Liver (tissue), 9 donors: ENCODE measurements around the gene TTC21A. TPM values are rescaled to one million over a fixed set of nuclear protein-coding genes. Genes with fewer than 3 reads are reported as not detected.

ENCODE experiments used
- DNase-seq: peaks from one replicate; pipeline ENCODE4 v3.0.0-alpha.2; 2017; ENCODE audit warnings: low spot score
- H3K27ac ChIP-seq, 2 donors: one replicate each; pipeline ENCODE4 v1.7.0; 2013; ENCODE audit warnings: inconsistent platforms in 2 of 2, low read length in 2 of 2, control low read depth in 1 of 2, low read depth in 1 of 2, mild to moderate bottlenecking in 1 of 2
- H3K27me3 ChIP-seq, 4 donors: one replicate each; pipeline versions ENCODE4 v1.6.1 to v1.7.0; 2013; ENCODE audit warnings: low read length in 3 of 4, inconsistent platforms in 1 of 4, mild to moderate bottlenecking in 1 of 4, moderate library complexity in 1 of 4; ENCODE audit not compliant: control insufficient read depth in 4 of 4, insufficient read depth in 4 of 4
- H3K36me3 ChIP-seq, 4 donors: one replicate each; pipeline versions ENCODE4 v1.6.1 to v1.7.0; 2013; ENCODE audit warnings: low read length in 3 of 4, mild to moderate bottlenecking in 3 of 4, low read depth in 1 of 4, moderate library complexity in 1 of 4; ENCODE audit not compliant: control insufficient read depth in 4 of 4, insufficient read depth in 3 of 4
- H3K4me1 ChIP-seq, 4 donors: one replicate each; pipeline versions ENCODE4 v1.6.1 to v1.7.0; 2013; ENCODE audit warnings: low read length in 3 of 4, mild to moderate bottlenecking in 3 of 4, moderate library complexity in 1 of 4; ENCODE audit not compliant: control insufficient read depth in 4 of 4, insufficient read depth in 4 of 4
- H3K4me3 ChIP-seq, 3 donors: one replicate each; pipeline versions ENCODE4 v1.6.1 to v1.7.0; 2013; ENCODE audit warnings: low read length in 3 of 3, control low read depth in 1 of 3, low read depth in 1 of 3, mild to moderate bottlenecking in 1 of 3
- H3K9ac ChIP-seq, 2 donors: one replicate each; pipeline ENCODE4 v1.7.0; 2013; ENCODE audit warnings: low read length in 2 of 2, mild to moderate bottlenecking in 2 of 2, moderate library complexity in 2 of 2, control low read depth in 1 of 2, low read depth in 1 of 2
- H3K9me3 ChIP-seq, 4 donors: one replicate each; pipeline versions ENCODE4 v1.6.1 to v1.7.0; 2013; ENCODE audit warnings: low read length in 3 of 4; ENCODE audit not compliant: control insufficient read depth in 4 of 4
- ATF3 ChIP-seq: IDR thresholded peaks from 2 replicates; pipeline ENCODE4 v1.6.1; 2016; ENCODE audit warnings: antibody characterized with exemption
- EGR1 ChIP-seq, 2 donors: IDR thresholded peaks; 2 replicates each; pipeline ENCODE4 v1.6.1; 2016 to 2018; ENCODE audit warnings: antibody characterized with exemption in 2 of 2, low read depth in 2 of 2
- FOXA1 ChIP-seq: IDR thresholded peaks from 2 replicates; pipeline ENCODE4 v1.6.1; 2016; ENCODE audit warnings: antibody characterized with exemption
- FOXA2 ChIP-seq: IDR thresholded peaks from 2 replicates; pipeline ENCODE4 v1.6.1; 2016; ENCODE audit warnings: antibody characterized with exemption
- GABPA ChIP-seq, 2 donors: IDR thresholded peaks in 1 of 2; conservative IDR thresholded peaks in 1 of 2; 2 replicates each; pipeline ENCODE4 v1.6.1; 2016; ENCODE audit warnings: antibody characterized with exemption in 2 of 2, mild to moderate bottlenecking in 1 of 2, moderate library complexity in 1 of 2
- HNF4A ChIP-seq, 2 donors: conservative IDR thresholded peaks; 2 replicates each; pipeline ENCODE4 v1.6.1; 2016; ENCODE audit warnings: antibody characterized with exemption in 2 of 2, mild to moderate bottlenecking in 2 of 2
- HNF4G ChIP-seq: IDR thresholded peaks from 2 replicates; pipeline ENCODE4 v1.6.1; 2016; ENCODE audit warnings: antibody characterized with exemption
- JUND ChIP-seq, 2 donors: IDR thresholded peaks; 2 replicates each; pipeline ENCODE4 v1.6.1; 2016; ENCODE audit warnings: antibody characterized with exemption in 2 of 2
- NR2F2 ChIP-seq: IDR thresholded peaks from 2 replicates; pipeline ENCODE4 v1.6.1; 2016; ENCODE audit warnings: antibody characterized with exemption
- RAD21 ChIP-seq, 2 donors: IDR thresholded peaks; 2 replicates each; pipeline ENCODE4 v1.6.1; 2016; ENCODE audit warnings: antibody characterized with exemption in 2 of 2, mild to moderate bottlenecking in 2 of 2
- RXRA ChIP-seq, 2 donors: IDR thresholded peaks; 2 replicates each; pipeline ENCODE4 v1.6.1; 2017 to 2018; ENCODE audit warnings: antibody characterized with exemption in 2 of 2, mild to moderate bottlenecking in 1 of 2
- SP1 ChIP-seq: IDR thresholded peaks from 2 replicates; pipeline ENCODE4 v1.6.1; 2018; ENCODE audit warnings: antibody characterized with exemption, mild to moderate bottlenecking
- TAF1 ChIP-seq: conservative IDR thresholded peaks from 2 replicates; pipeline ENCODE4 v1.6.1; 2016; ENCODE audit warnings: antibody characterized with exemption, mild to moderate bottlenecking
- YY1 ChIP-seq: IDR thresholded peaks from 2 replicates; pipeline ENCODE4 v1.6.1; 2016; ENCODE audit warnings: antibody characterized with exemption, mild to moderate bottlenecking
- ZBTB33 ChIP-seq: IDR thresholded peaks from 2 replicates; pipeline ENCODE4 v1.6.1; 2016; ENCODE audit warnings: antibody characterized with exemption
- WGBS: extraction: QIAGEN DNeasy Blood & Tissue Kit; methylation state at CpG from one replicate; pipeline ENCODE4 v1.1.7; 2013; 5-methylcytosine and 5-hydroxymethylcytosine counted together
- polyA plus RNA-seq, 2 donors: library from polyadenylated mRNA; stranded (reverse) in 1 of 2; unstranded in 1 of 2; fragments of 200-250 nt in 1 of 2; fragments of >200 nt in 1 of 2; fragmentation: Nextera tagmentation in 1 of 2; extraction: Ambion mirVana in 1 of 2; gene quantifications; one replicate each; pipeline versions ENCODE4 v1.2.1 to v1.2.3, GENCODE V29; 2013 to 2015
- total RNA-seq, 2 donors: library from RNA; depleted of rRNA; stranded (reverse); fragments of >200 nt; gene quantifications; one replicate each; pipeline ENCODE4 v1.2.3, GENCODE V29; 2014
- TF ChIP-seq, protein P1 (sequence below): fragments of 150-350 bp; IDR thresholded peaks from 2 replicates; pipeline ENCODE4 v1.5.1; 2017; ENCODE audit warnings: improper control_type of control experiment, low read depth, low read length; ENCODE audit not compliant: missing input control
- TF ChIP-seq, protein P2 (sequence below): IDR thresholded peaks from 2 replicates; pipeline ENCODE4 v1.6.1; 2016; ENCODE audit warnings: antibody characterized with exemption
- donor health status: healthy.
- donor health status: healthy.
- donor health status: healthy.
- donor health status: healthy.
- donor health status: healthy.

The TTC21A gene
- total and polyA plus RNA-seq, 4 donors, result 0.28 to 3.3 (median 1.6) TPM

- TF ChIP-seq RAD21 (IDR thresholded peaks at IDR 0.05), result no peak
- TF ChIP-seq, protein P1, sequence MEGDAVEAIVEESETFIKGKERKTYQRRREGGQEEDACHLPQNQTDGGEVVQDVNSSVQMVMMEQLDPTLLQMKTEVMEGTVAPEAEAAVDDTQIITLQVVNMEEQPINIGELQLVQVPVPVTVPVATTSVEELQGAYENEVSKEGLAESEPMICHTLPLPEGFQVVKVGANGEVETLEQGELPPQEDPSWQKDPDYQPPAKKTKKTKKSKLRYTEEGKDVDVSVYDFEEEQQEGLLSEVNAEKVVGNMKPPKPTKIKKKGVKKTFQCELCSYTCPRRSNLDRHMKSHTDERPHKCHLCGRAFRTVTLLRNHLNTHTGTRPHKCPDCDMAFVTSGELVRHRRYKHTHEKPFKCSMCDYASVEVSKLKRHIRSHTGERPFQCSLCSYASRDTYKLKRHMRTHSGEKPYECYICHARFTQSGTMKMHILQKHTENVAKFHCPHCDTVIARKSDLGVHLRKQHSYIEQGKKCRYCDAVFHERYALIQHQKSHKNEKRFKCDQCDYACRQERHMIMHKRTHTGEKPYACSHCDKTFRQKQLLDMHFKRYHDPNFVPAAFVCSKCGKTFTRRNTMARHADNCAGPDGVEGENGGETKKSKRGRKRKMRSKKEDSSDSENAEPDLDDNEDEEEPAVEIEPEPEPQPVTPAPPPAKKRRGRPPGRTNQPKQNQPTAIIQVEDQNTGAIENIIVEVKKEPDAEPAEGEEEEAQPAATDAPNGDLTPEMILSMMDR, result no peak
- no peak for TF ChIP-seq RXRA (IDR thresholded peaks at IDR 0.05)
- TF ChIP-seq YY1, result no peak
- TF ChIP-seq HNF4A (conservative IDR thresholded peaks at IDR 0.05), result no peak
- TF ChIP-seq GABPA (IDR thresholded peaks at IDR 0.05 in 1 of 2, conservative IDR thresholded peaks at IDR 0.05 in 1 of 2), result no peak
- TF ChIP-seq NR2F2, result no peak
- no peak for TF ChIP-seq ZBTB33
- no peak for TF ChIP-seq HNF4G
- TF ChIP-seq SP1, result no peak
- TF ChIP-seq FOXA2, result no peak
- TF ChIP-seq JUND (IDR thresholded peaks at IDR 0.05), result no peak
- TF ChIP-seq EGR1 (IDR thresholded peaks at IDR 0.05; ENCODE audit: low read depth in 2 of 2), result no peak
- TF ChIP-seq FOXA1, result no peak
- TF ChIP-seq, protein P2, sequence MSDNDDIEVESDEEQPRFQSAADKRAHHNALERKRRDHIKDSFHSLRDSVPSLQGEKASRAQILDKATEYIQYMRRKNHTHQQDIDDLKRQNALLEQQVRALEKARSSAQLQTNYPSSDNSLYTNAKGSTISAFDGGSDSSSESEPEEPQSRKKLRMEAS, result no peak
- Histone ChIP-seq H3K4me1 (peaks cover 3 to 19% (median 12%) of the 10 kb centered on the region in 4 donors), H3K36me3 (peaks cover 6 to 27% (median 20%) of the 10 kb centered on the region in 4 donors), H3K27me3 (no peaks in the 10 kb centered on the region), H3K4me3 (no peak overlapping the region), H3K27ac (no peak overlapping the region), H3K9me3 (no peaks in the 10 kb centered on the region), H3K9ac (no peak overlapping the region)
- 96% methylated on average over 10 of the region's 10 CpGs for WGBS
- DNase-seq, result no peak
Observed at GRCh38 chr3:39137991-39138803, 30.7 kb downstream of the TTC21A start.

DNA sequence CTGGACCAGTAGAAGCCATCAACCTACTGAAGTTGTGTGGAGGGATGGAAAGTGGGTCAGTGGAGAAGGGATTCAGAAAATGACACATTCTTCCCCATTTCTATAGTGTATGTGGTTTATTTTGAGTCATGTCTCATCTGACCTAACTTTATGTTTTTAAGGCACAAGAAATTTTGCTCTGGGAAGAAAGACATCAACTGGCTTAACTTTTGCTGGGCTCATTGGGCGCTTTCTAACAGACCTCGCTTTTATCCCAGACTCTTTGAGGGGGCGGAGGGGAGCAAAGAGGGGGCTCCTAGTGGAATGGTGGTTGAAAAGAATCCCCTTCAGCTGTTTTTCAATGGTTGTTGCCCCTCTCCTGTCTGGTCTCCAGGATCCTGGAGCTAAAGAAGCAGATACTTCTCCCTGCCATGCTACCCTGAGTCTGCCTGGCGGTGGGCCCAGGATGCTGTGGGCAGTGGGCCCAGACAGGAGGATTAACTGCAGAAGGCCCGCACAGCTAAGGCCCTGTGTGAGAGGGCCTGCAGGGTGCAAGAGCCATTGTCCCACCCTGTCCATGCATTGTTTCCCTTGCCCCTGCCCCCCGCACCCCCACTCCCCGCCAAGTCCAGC, 31.4 kb downstream of the TTC21A start:
- Histone ChIP-seq H3K9me3 (no peaks in the 10 kb centered on the region), H3K4me3 (no peak overlapping the region), H3K9ac (no peak overlapping the region), H3K36me3 (peaks cover 11 to 34% (median 27%) of the 10 kb centered on the region in 4 donors), H3K4me1 (peaks cover 3 to 20% (median 13%) of the 10 kb centered on the region in 4 donors), H3K27me3 (no peaks in the 10 kb centered on the region), H3K27ac (no peak overlapping the region)
- TF ChIP-seq HNF4A (conservative IDR thresholded peaks at IDR 0.05) (no peak), TAF1 (no peak), GABPA (IDR thresholded peaks at IDR 0.05 in 1 of 2, conservative IDR thresholded peaks at IDR 0.05 in 1 of 2) (no peak), HNF4G (no peak), FOXA1 (no peak), SP1 (no peak), ATF3 (no peak), NR2F2 (no peak), FOXA2 (no peak)
- TF ChIP-seq, protein P1, result no peak
- TF ChIP-seq, protein P2, result no peak
- WGBS, result 88% methylated on average over 7 of the region's 7 CpGs
- no peak for DNase-seq
